CD8-positive, alpha-beta memory T cell (primary cell): ENCODE results near the gene KIAA1614. TPM values are rescaled to one million over a fixed set of nuclear protein-coding genes. Genes with fewer than 3 reads are reported as not detected.
A peak's percentile ranks its signal among the peaks of the same experiment; 100 is the strongest.

Experiments
- CTCF ChIA-PET: fragments of 350-600 bp; sonication (Branson Sonifier 250); formaldehyde crosslinking; loops from one replicate; lab custom pipeline; 2021; ENCODE audit warnings: antibody characterized with exemption; lab: Charles Lee
- POLR2A ChIA-PET: fragments of 350-600 bp; sonication (Branson Sonifier 250); formaldehyde crosslinking; loops from one replicate; lab custom pipeline; 2021; ENCODE audit warnings: antibody characterized with exemption; lab: Charles Lee
- DNase-seq, 5 donors: peaks; one replicate each; pipeline versions ENCODE4 v3.0.0 to v3.0.0-alpha.2; 2020 to 2022; ENCODE audit warnings: mixed read lengths in 1 of 5
- H3K27ac ChIP-seq: one replicate; pipeline ENCODE4 v1.7.0; 2013; ENCODE audit warnings: low read depth, mild to moderate bottlenecking, low read length, moderate library complexity
- H3K27me3 ChIP-seq: 2 replicates; pipeline ENCODE4 v1.7.0; 2013; ENCODE audit warnings: low read length, mild to moderate bottlenecking; ENCODE audit not compliant: insufficient read depth, poor library complexity, severe bottlenecking
- H3K36me3 ChIP-seq: 2 replicates; pipeline ENCODE4 v1.7.0; 2013; ENCODE audit warnings: mild to moderate bottlenecking, low read length, moderate library complexity; ENCODE audit not compliant: insufficient read depth
- H3K4me1 ChIP-seq: 2 replicates; pipeline ENCODE4 v1.7.0; 2013; ENCODE audit warnings: mild to moderate bottlenecking, low read length, moderate library complexity; ENCODE audit not compliant: insufficient read depth
- H3K4me3 ChIP-seq: 2 replicates; pipeline ENCODE4 v1.7.0; 2013; ENCODE audit warnings: mild to moderate bottlenecking, low read length
- H3K9me3 ChIP-seq: 2 replicates; pipeline ENCODE4 v1.7.0; 2013; ENCODE audit warnings: mild to moderate bottlenecking, low read length
- H3K27ac Mint-ChIP-seq, 8 donors: one replicate each; pipeline ENCODE4 v1.8.0; 2020 to 2021; ENCODE audit warnings: mixed read lengths in 8 of 8, mild to moderate bottlenecking in 6 of 8, inconsistent platforms in 3 of 8, moderate library complexity in 3 of 8
- H3K27me3 Mint-ChIP-seq, 2 donors: one replicate each; pipeline ENCODE4 v1.8.0; 2020 to 2021; ENCODE audit warnings: mixed read lengths in 2 of 2, mild to moderate bottlenecking in 1 of 2, moderate library complexity in 1 of 2
- H3K36me3 Mint-ChIP-seq, 3 donors: one replicate each; pipeline ENCODE4 v1.8.0; 2020 to 2021; ENCODE audit warnings: mixed read lengths in 3 of 3, inconsistent platforms in 1 of 3, mild to moderate bottlenecking in 1 of 3
- H3K4me1 Mint-ChIP-seq, 3 donors: one replicate each; pipeline ENCODE4 v1.8.0; 2020 to 2021; ENCODE audit warnings: mixed read lengths in 3 of 3, inconsistent platforms in 1 of 3, mild to moderate bottlenecking in 1 of 3
- H3K4me3 Mint-ChIP-seq, 7 donors: one replicate each; pipeline ENCODE4 v1.8.0; 2020 to 2021; ENCODE audit warnings: mixed read lengths in 7 of 7, mild to moderate bottlenecking in 6 of 7, moderate library complexity in 4 of 7, inconsistent platforms in 2 of 7
- H3K9me3 Mint-ChIP-seq, 5 donors: one replicate each; pipeline ENCODE4 v1.8.0; 2020 to 2022; ENCODE audit warnings: mixed read lengths in 5 of 5, mild to moderate bottlenecking in 3 of 5, moderate library complexity in 2 of 5, inconsistent platforms in 1 of 5
- polyA plus RNA-seq: library from polyadenylated mRNA; unstranded; fragments of 300-500 nt; fragmentation: Illumina TruSeq; gene quantifications from one replicate; pipeline ENCODE4 v1.2.3, GENCODE V29; 2021
- total RNA-seq, 2 experiments: library from RNA; stranded (reverse); gene quantifications; one replicate each; pipeline ENCODE4 v1.2.3, GENCODE V29; 2021

Gene KIAA1614
- total and polyA plus RNA-seq, 3 experiments from 2014 or later = 0.10 to 0.49 (median 0.22) TPM

DNA sequence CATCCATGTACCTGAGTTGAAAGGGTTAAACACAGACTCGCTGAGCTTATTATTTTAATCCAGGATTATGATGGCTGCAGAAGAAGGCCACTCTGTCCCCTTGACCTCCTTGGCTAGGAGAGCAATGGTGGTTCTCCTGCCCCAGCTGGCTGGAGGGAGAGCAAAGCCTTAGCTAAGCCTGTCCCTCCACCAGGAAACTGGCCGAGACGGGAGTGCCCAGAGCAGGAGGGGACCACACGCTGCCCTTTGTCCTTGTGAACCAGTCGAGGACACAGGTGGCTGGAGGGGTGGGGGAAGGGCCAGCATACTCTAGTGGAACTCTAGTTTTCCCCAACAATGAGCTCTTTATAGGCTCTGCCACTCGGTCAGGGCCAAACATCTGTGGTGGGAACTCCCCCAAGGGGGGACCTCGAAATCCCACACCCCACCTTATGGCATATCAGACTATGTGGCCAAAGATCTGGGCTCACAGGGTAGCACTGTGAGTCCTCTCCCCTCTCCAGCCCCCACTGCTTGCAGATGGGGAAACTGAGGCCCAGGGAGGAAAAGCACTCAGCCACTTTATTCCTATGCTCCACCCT lies 12.9 kb downstream of the KIAA1614 start:
- POLR2A ChIA-PET = no interaction called here
- CTCF ChIA-PET = no interaction called here
- H3K4me3 ChIP-seq = no peak overlapping the region

DNA sequence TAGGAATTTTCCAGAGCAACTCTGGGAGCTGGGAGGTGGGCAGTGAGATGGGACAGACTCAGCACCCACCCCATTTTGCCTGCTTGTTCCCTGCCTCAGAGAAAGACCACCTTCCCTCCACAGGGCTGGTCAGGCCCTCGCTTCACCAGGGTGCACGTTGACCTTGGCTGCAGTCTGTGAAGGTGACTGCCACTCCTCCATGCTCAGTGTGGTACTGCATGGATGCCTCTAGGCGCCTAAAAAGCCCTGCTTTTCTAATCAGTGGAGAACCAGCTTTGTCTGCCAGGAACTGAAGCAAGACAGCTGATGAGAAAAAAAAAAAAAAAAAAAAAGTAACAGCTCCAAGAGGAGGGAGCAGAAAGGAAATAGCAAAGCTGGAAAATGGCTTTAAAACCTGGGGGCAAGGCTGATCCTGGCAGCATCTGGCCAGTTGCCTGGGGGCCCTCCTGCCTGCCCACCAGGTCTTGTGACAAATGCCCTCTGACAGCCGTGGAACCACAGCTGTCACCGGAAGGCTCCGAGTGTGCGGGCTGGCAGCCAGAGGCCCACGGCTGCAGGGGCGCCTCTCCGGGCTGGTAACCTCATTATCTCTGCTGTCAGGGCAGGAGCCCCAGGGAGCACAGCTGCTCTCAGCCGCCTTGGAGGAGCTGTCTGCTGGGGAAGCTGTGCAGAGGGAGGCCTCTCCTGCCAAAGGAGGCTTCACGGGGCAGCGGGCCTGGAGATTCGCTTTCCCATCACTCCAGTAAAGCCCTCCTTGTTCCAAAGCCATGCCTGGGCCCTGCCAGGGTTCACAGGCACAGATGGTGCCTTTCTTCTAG lies 13.7 kb downstream of the KIAA1614 start:
- no peaks in the 10 kb centered on the region for H3K27me3 ChIP-seq
- no peak overlapping the region for H3K4me3 ChIP-seq
- H3K9me3 ChIP-seq = no peaks in the 10 kb centered on the region
- DNase-seq = no peak
- peaks cover 0 to 2% (median 0%) of the 10 kb centered on the region in 3 donors for H3K4me1 Mint-ChIP-seq
- H3K36me3 Mint-ChIP-seq = no peaks in the 10 kb centered on the region
- ChIA-PET CTCF (no interaction called here), POLR2A (no interaction called here)
- no peaks in the 10 kb centered on the region for H3K4me1 ChIP-seq
- no peak overlapping the region for H3K27ac ChIP-seq
- H3K9me3 Mint-ChIP-seq = no peaks in the 10 kb centered on the region
- H3K27ac Mint-ChIP-seq = peak overlapping the region in 1 of 8 donors; percentile 29
- peaks cover 8% of the 10 kb centered on the region in 2 donors for H3K27me3 Mint-ChIP-seq
- no peaks in the 10 kb centered on the region for H3K36me3 ChIP-seq
- H3K4me3 Mint-ChIP-seq = no peak overlapping the region

More for the DNA sequence above, 12.9 kb downstream of the KIAA1614 start:
- Mint-ChIP-seq H3K27me3 (peaks cover 5 to 8% of the 10 kb centered on the region in 2 donors), H3K9me3 (no peaks in the 10 kb centered on the region), H3K36me3 (no peaks in the 10 kb centered on the region), H3K4me1 (peaks cover 0 to 2% (median 0%) of the 10 kb centered on the region in 3 donors), H3K4me3 (no peak overlapping the region), H3K27ac (no peak overlapping the region)
- Histone ChIP-seq H3K36me3 (no peaks in the 10 kb centered on the region), H3K9me3 (no peaks in the 10 kb centered on the region), H3K4me1 (no peaks in the 10 kb centered on the region), H3K27ac (no peak overlapping the region), H3K27me3 (no peaks in the 10 kb centered on the region)
- no peak for DNase-seq

DNA sequence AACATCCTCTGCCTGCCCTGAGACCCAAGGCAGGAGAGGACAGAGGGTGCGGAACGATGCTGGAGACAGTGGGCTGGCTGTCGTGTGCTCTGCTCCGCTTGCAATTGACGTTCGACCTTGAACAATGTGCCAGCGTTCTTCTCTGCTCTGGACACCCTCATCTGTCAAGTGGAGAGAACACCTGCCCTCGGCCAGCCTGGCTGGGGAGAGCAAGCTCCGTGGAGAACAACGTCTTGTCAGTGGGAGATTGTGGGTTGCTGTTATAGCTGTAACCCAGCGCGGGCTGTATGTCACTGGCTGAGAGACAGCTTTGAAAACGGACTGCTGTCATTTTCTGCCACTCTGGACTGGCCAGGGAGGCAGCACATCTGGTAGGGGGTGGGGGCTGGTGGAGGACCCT lies 14.7 kb downstream of the KIAA1614 start:
- no peaks in the 10 kb centered on the region for H3K27me3 ChIP-seq
- H3K36me3 ChIP-seq = no peaks in the 10 kb centered on the region
- Mint-ChIP-seq H3K4me3 (no peak overlapping the region), H3K27ac (no peak overlapping the region), H3K27me3 (peaks cover 8% of the 10 kb centered on the region in 2 donors), H3K4me1 (peaks cover 0 to 2% (median 0%) of the 10 kb centered on the region in 3 donors), H3K36me3 (no peaks in the 10 kb centered on the region), H3K9me3 (no peaks in the 10 kb centered on the region)
- no peaks in the 10 kb centered on the region for H3K4me1 ChIP-seq
- H3K9me3 ChIP-seq = no peaks in the 10 kb centered on the region
- DNase-seq = no peak
- ChIA-PET CTCF (no interaction called here), POLR2A (no interaction called here)
- no peak overlapping the region for H3K27ac ChIP-seq
- no peak overlapping the region for H3K4me3 ChIP-seq

- Histone ChIP-seq H3K4me1 (no peaks in the 10 kb centered on the region), H3K27me3 (no peaks in the 10 kb centered on the region), H3K36me3 (no peaks in the 10 kb centered on the region), H3K9me3 (no peaks in the 10 kb centered on the region), H3K27ac (no peak overlapping the region), H3K4me3 (no peak overlapping the region)
- ChIA-PET CTCF (no interaction called here), POLR2A (no interaction called here)
- H3K27me3 Mint-ChIP-seq = peaks cover 8% of the 10 kb centered on the region in 2 donors
- no peaks in the 10 kb centered on the region for H3K36me3 Mint-ChIP-seq
- DNase-seq = no peak
- no peak overlapping the region for H3K27ac Mint-ChIP-seq
- H3K4me1 Mint-ChIP-seq = peaks cover 0 to 2% (median 0%) of the 10 kb centered on the region in 3 donors
- H3K9me3 Mint-ChIP-seq = no peaks in the 10 kb centered on the region
- H3K4me3 Mint-ChIP-seq = no peak overlapping the region
Observed at GRCh38 chr1:180927841-180928240, 15.1 kb downstream of the KIAA1614 start.

DNA sequence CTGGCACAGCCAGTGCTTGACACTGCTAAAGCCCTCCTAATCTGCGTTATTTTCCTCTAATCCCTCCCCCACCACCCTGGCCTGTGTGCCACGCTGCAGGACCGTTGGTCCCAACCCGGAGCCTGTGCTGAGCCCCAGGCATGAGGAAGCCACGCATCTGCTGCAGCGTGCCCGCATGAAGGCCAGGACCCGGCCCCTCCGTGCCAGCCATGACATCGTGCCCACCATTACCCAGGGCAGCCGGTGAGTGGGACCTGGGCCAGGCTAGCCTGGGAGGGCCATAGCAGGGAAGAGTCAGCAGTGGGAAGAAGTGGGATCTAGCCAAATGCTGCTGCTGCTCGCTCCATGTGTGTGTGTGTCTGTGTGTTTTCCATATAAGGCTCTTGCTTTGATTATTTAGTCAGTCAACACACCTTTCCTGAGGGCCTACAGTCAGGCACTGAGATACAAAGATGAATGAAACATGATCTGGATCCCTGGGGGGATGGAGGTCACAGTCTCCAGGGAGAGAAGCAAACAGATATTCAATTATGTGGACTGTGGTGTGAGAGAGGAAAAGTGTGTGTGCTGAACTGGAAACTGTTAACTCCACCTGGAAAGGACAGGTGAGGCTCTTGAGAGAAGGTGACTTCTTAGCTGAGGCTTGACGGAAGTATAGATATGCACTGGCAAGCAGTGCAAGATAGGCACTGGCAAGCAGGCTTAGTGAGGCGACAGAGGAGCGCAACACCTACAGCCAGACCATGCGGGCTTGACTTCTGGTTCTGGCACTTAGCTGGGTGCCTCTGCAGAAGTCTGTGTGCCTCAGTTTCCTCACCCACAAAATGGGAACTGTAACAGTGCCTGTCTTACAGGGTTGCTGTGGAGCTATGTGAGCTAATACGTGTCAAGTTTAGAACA lies 15.9 kb downstream of the KIAA1614 start:
- Mint-ChIP-seq H3K36me3 (peaks cover 0 to 3% (median 0%) of the 10 kb centered on the region in 3 donors), H3K27ac (no peak overlapping the region), H3K4me1 (peaks cover 0 to 2% (median 0%) of the 10 kb centered on the region in 3 donors), H3K27me3 (peaks cover 8 to 11% of the 10 kb centered on the region in 2 donors), H3K4me3 (no peak overlapping the region), H3K9me3 (no peaks in the 10 kb centered on the region)
- no peak for DNase-seq
- H3K27ac ChIP-seq = no peak overlapping the region
- no peaks in the 10 kb centered on the region for H3K9me3 ChIP-seq
- ChIA-PET CTCF (no interaction called here), POLR2A (no interaction called here)
- H3K36me3 ChIP-seq = no peaks in the 10 kb centered on the region
- no peak overlapping the region for H3K4me3 ChIP-seq
- no peaks in the 10 kb centered on the region for H3K4me1 ChIP-seq
- no peaks in the 10 kb centered on the region for H3K27me3 ChIP-seq

DNA sequence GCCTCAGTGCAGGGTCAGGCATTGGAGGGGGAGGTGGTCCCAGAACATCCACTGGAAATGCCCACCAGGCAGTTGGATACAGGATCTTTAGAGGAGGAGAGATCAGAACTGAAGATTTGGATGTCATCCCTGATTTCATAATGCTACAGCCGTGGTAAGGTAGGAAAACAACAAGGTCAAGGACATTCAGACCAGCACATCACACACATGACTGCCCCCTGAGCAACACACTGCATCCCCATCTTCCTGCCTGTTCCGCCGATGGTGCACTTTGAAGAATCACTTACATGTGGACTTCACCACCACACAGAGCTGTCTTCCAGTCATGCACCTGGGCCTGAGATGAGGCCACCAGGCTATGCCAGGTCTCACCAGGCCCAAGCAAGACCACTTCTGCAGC lies 16.7 kb downstream of the KIAA1614 start:
- peaks cover 0 to 3% (median 0%) of the 10 kb centered on the region in 3 donors for H3K36me3 Mint-ChIP-seq
- H3K9me3 Mint-ChIP-seq = no peaks in the 10 kb centered on the region
- no peak overlapping the region for H3K4me3 Mint-ChIP-seq
- no peak for DNase-seq
- H3K27me3 ChIP-seq = no peaks in the 10 kb centered on the region
- H3K4me1 ChIP-seq = no peaks in the 10 kb centered on the region
- peaks cover 4 to 7% of the 10 kb centered on the region in 2 donors for H3K27me3 Mint-ChIP-seq
- ChIA-PET CTCF (no interaction called here), POLR2A (no interaction called here)
- H3K9me3 ChIP-seq = no peaks in the 10 kb centered on the region
- H3K36me3 ChIP-seq = no peaks in the 10 kb centered on the region
- peaks cover under 1 to 2% (median under 1%) of the 10 kb centered on the region in 3 donors for H3K4me1 Mint-ChIP-seq
- peak overlapping the region in 1 of 8 donors; percentile 14 for H3K27ac Mint-ChIP-seq
- no peak overlapping the region for H3K4me3 ChIP-seq
- no peak overlapping the region for H3K27ac ChIP-seq

GRCh38 chr1:180930687-180931086 lies 18.0 kb downstream of the KIAA1614 start:
- H3K9me3 ChIP-seq = no peaks in the 10 kb centered on the region
- H3K27me3 ChIP-seq = no peaks in the 10 kb centered on the region
- no peaks in the 10 kb centered on the region for H3K4me1 ChIP-seq
- Mint-ChIP-seq H3K27ac (peak overlapping the region in 1 of 8 donors; percentile 9), H3K36me3 (peaks cover 0 to 3% (median 0%) of the 10 kb centered on the region in 3 donors), H3K4me1 (peaks cover 2 to 4% (median 4%) of the 10 kb centered on the region in 3 donors), H3K27me3 (peaks cover 3 to 7% of the 10 kb centered on the region in 2 donors), H3K9me3 (no peaks in the 10 kb centered on the region), H3K4me3 (no peak overlapping the region)
- no peak overlapping the region for H3K4me3 ChIP-seq
- ChIA-PET POLR2A (no interaction called here), CTCF (no interaction called here)
- no peak overlapping the region for H3K27ac ChIP-seq
- DNase-seq = no peak
- H3K36me3 ChIP-seq = no peaks in the 10 kb centered on the region
